HS-5 (cell line): Measurements from ENCODE around the gene CCDC196.
"Not testable (repeated sequence)": the region's sequence is repeated elsewhere in the genome, so short reads cannot be mapped to it uniquely, and the experiment has no call there.

ENCODE experiments used
- DNase-seq: peaks from one replicate; pipeline ENCODE4 v3.0.0-alpha.2; 2012; ENCODE audit warnings: low read depth

The CCDC196 gene

GRCh38 chr14:66495218-66496098 is 9.3 kb downstream of the CCDC196 start:
- peak; percentile 24 for DNase-seq

GRCh38 chr14:66496188-66496807 is 10.1 kb downstream of the CCDC196 start:
- no peak for DNase-seq

GRCh38 chr14:66496911-66497310 is 10.7 kb downstream of the CCDC196 start:
- DNase-seq = no peak

- no peak for DNase-seq
These were observed 12.1 kb downstream of the CCDC196 start for GRCh38 chr14:66498311-66498710.

GRCh38 chr14:66501592-66501991 is 15.4 kb downstream of the CCDC196 start:
- no peak for DNase-seq

GRCh38 chr14:66502836-66503235 is 16.7 kb downstream of the CCDC196 start:
- DNase-seq = not testable (repeated sequence)

GRCh38 chr14:66503532-66503931 is 17.4 kb downstream of the CCDC196 start:
- DNase-seq = no peak

- peak; percentile 19 for DNase-seq
These were observed 21.1 kb downstream of the CCDC196 start for GRCh38 chr14:66507181-66507721.

- DNase-seq = peak; percentile 85
These were observed 21.8 kb downstream of the CCDC196 start, which contains the start of gene GPHN for GRCh38 chr14:66507722-66508546. GPHN (plus strand) TSS chr14:66508147.

GRCh38 chr14:66508547-66508845 is 22.3 kb downstream of the CCDC196 start:
- DNase-seq = no peak

- no peak for DNase-seq
These were observed 22.9 kb downstream of the CCDC196 start for GRCh38 chr14:66508846-66509621.

- DNase-seq = no peak
These were observed 23.7 kb downstream of the CCDC196 start for GRCh38 chr14:66509874-66510273.

GRCh38 chr14:66511849-66512248 is 25.7 kb downstream of the CCDC196 start:
- DNase-seq = no peak

GRCh38 chr14:66514213-66514612 is 28.0 kb downstream of the CCDC196 start:
- peak; percentile 20 for DNase-seq

GRCh38 chr14:66530526-66530925 is 44.4 kb downstream of the CCDC196 start:
- DNase-seq = no peak

GRCh38 chr14:66539034-66539433 is 52.9 kb downstream of the CCDC196 start:
- no peak for DNase-seq

- DNase-seq = no peak
These were observed 53.9 kb downstream of the CCDC196 start for GRCh38 chr14:66540038-66540437.

- DNase-seq = no peak
These were observed 55.5 kb downstream of the CCDC196 start for GRCh38 chr14:66541627-66542026.

- no peak for DNase-seq
These were observed 57.8 kb downstream of the CCDC196 start for GRCh38 chr14:66543996-66544395.

GRCh38 chr14:66545191-66545590 is 59.0 kb downstream of the CCDC196 start:
- not testable (repeated sequence) for DNase-seq

GRCh38 chr14:66545751-66546150 is 59.6 kb downstream of the CCDC196 start:
- not testable (repeated sequence) for DNase-seq
